Duodenal mucosa (tissue), 2 donors: Measurements from ENCODE around the gene FLT3LG.

Source experiments
- H3K27ac ChIP-seq: one replicate; pipeline ENCODE4 v1.7.0; 2013; ENCODE audit warnings: low read depth, low read length
- H3K27me3 ChIP-seq, 2 donors: one replicate each; pipeline ENCODE4 v1.7.0; 2013; ENCODE audit warnings: low read length in 2 of 2, control low read depth in 1 of 2; ENCODE audit not compliant: insufficient read depth in 2 of 2, control insufficient read depth in 1 of 2
- H3K36me3 ChIP-seq, 2 donors: one replicate each; pipeline ENCODE4 v1.7.0; 2013; ENCODE audit warnings: low read length in 2 of 2, control low read depth in 1 of 2; ENCODE audit not compliant: insufficient read depth in 2 of 2, control insufficient read depth in 1 of 2
- H3K4me1 ChIP-seq, 2 donors: one replicate each; pipeline ENCODE4 v1.7.0; 2013; ENCODE audit warnings: low read length in 2 of 2, control low read depth in 1 of 2; ENCODE audit not compliant: insufficient read depth in 2 of 2, control insufficient read depth in 1 of 2
- H3K4me3 ChIP-seq, 2 donors: one replicate each; pipeline ENCODE4 v1.7.0; 2013; ENCODE audit warnings: low read length in 2 of 2, low read depth in 1 of 2
- H3K9ac ChIP-seq, 2 donors: one replicate each; pipeline ENCODE4 v1.7.0; 2013; ENCODE audit warnings: low read length in 2 of 2, low read depth in 1 of 2
- H3K9me3 ChIP-seq, 2 donors: one replicate each; pipeline ENCODE4 v1.7.0; 2013; ENCODE audit warnings: low read length in 2 of 2, control low read depth in 1 of 2; ENCODE audit not compliant: control insufficient read depth in 1 of 2

Gene FLT3LG

GRCh38 chr19:49431330-49431749, 42.7 kb upstream of the FLT3LG start:
- Histone ChIP-seq H3K36me3 (no peaks in the 10 kb centered on the region), H3K27me3 (peaks cover 84 to 91% of the 10 kb centered on the region in 2 donors), H3K4me1 (peaks cover 0 to 4% of the 10 kb centered on the region in 2 donors), H3K4me3 (no peak overlapping the region), H3K9me3 (no peaks in the 10 kb centered on the region), H3K27ac (no peak overlapping the region), H3K9ac (no peak overlapping the region)

GRCh38 chr19:49432141-49433073, 41.6 kb upstream of the FLT3LG start:
- peaks cover 82 to 91% of the 10 kb centered on the region in 2 donors for H3K27me3 ChIP-seq

GRCh38 chr19:49433240-49433901, 40.6 kb upstream of the FLT3LG start:
- H3K27ac ChIP-seq, result no peak overlapping the region

More at GRCh38 chr19:49432141-49433073, 41.6 kb upstream of the FLT3LG start:
- H3K9me3 ChIP-seq, result no peaks in the 10 kb centered on the region
- H3K9ac ChIP-seq, result no peak overlapping the region
- no peak overlapping the region for H3K4me3 ChIP-seq
- H3K36me3 ChIP-seq, result no peaks in the 10 kb centered on the region
- H3K27ac ChIP-seq, result no peak overlapping the region
- peaks cover 0 to 4% of the 10 kb centered on the region in 2 donors for H3K4me1 ChIP-seq

GRCh38 chr19:49434907-49435583, 39.0 kb upstream of the FLT3LG start:
- H3K36me3 ChIP-seq, result no peaks in the 10 kb centered on the region
- no peaks in the 10 kb centered on the region for H3K4me1 ChIP-seq
- H3K9me3 ChIP-seq, result no peaks in the 10 kb centered on the region
- H3K4me3 ChIP-seq, result no peak overlapping the region
- no peak overlapping the region for H3K9ac ChIP-seq
- H3K27me3 ChIP-seq, result peaks cover 85 to 88% of the 10 kb centered on the region in 2 donors
- no peak overlapping the region for H3K27ac ChIP-seq

More at GRCh38 chr19:49433240-49433901, 40.6 kb upstream of the FLT3LG start:
- no peak overlapping the region for H3K9ac ChIP-seq
- H3K27me3 ChIP-seq, result peaks cover 84 to 88% of the 10 kb centered on the region in 2 donors
- H3K4me1 ChIP-seq, result no peaks in the 10 kb centered on the region
- H3K36me3 ChIP-seq, result no peaks in the 10 kb centered on the region
- H3K9me3 ChIP-seq, result no peaks in the 10 kb centered on the region
- H3K4me3 ChIP-seq, result no peak overlapping the region

GRCh38 chr19:49435670-49436069, 38.3 kb upstream of the FLT3LG start:
- Histone ChIP-seq H3K36me3 (no peaks in the 10 kb centered on the region), H3K4me1 (no peaks in the 10 kb centered on the region), H3K9ac (no peak overlapping the region), H3K4me3 (no peak overlapping the region), H3K27me3 (peaks cover 86 to 88% of the 10 kb centered on the region in 2 donors), H3K9me3 (no peaks in the 10 kb centered on the region), H3K27ac (no peak overlapping the region)

GRCh38 chr19:49436381-49437017, 37.5 kb upstream of the FLT3LG start:
- H3K9ac ChIP-seq, result no peak overlapping the region
- no peaks in the 10 kb centered on the region for H3K9me3 ChIP-seq
- H3K4me1 ChIP-seq, result no peaks in the 10 kb centered on the region
- H3K27me3 ChIP-seq, result peaks cover 82 to 85% of the 10 kb centered on the region in 2 donors
- H3K27ac ChIP-seq, result no peak overlapping the region
- H3K36me3 ChIP-seq, result no peaks in the 10 kb centered on the region
- H3K4me3 ChIP-seq, result no peak overlapping the region

GRCh38 chr19:49437231-49437630, 36.8 kb upstream of the FLT3LG start:
- Histone ChIP-seq H3K4me3 (no peak overlapping the region), H3K36me3 (no peaks in the 10 kb centered on the region), H3K27me3 (peaks cover 76 to 86% of the 10 kb centered on the region in 2 donors), H3K9me3 (no peaks in the 10 kb centered on the region), H3K4me1 (peaks cover 0 to 2% of the 10 kb centered on the region in 2 donors), H3K27ac (no peak overlapping the region), H3K9ac (no peak overlapping the region)

- Histone ChIP-seq H3K27ac (no peak overlapping the region), H3K9me3 (no peaks in the 10 kb centered on the region), H3K9ac (no peak overlapping the region), H3K4me3 (no peak overlapping the region), H3K27me3 (peaks cover 65 to 79% of the 10 kb centered on the region in 2 donors), H3K36me3 (no peaks in the 10 kb centered on the region), H3K4me1 (peaks cover 0 to 5% of the 10 kb centered on the region in 2 donors)
These were observed 35.8 kb upstream of the FLT3LG start for GRCh38 chr19:49438261-49438660.

- H3K27ac ChIP-seq, result no peak overlapping the region
- no peaks in the 10 kb centered on the region for H3K9me3 ChIP-seq
- H3K27me3 ChIP-seq, result peaks cover 53 to 68% of the 10 kb centered on the region in 2 donors
- peaks cover 0 to 5% of the 10 kb centered on the region in 2 donors for H3K4me1 ChIP-seq
- no peak overlapping the region for H3K9ac ChIP-seq
- H3K4me3 ChIP-seq, result no peak overlapping the region
- no peaks in the 10 kb centered on the region for H3K36me3 ChIP-seq
These were observed 34.2 kb upstream of the FLT3LG start for GRCh38 chr19:49439836-49440235.
